Colonic mucosa (tissue), 4 donors: Measurements from ENCODE around the gene CCNB1. TPM values are rescaled to one million over a fixed set of nuclear protein-coding genes. Genes with fewer than 3 reads are reported as not detected.

Experiments used
- DNase-seq: peaks from one replicate; pipeline ENCODE4 v3.0.0-alpha.2; 2020
- H3K27ac ChIP-seq: fragments of 200-600 bp; one replicate; pipeline ENCODE4 v1.8.0; 2021
- H3K27me3 ChIP-seq: fragments of 200-600 bp; one replicate; pipeline ENCODE4 v1.8.0; 2021
- H3K36me3 ChIP-seq: fragments of 200-600 bp; one replicate; pipeline ENCODE4 v1.8.0; 2021
- H3K4me1 ChIP-seq: fragments of 200-600 bp; one replicate; pipeline ENCODE4 v1.8.0; 2021; ENCODE audit warnings: mild to moderate bottlenecking
- H3K4me3 ChIP-seq: fragments of 200-600 bp; one replicate; pipeline ENCODE4 v1.8.0; 2021
- H3K9ac ChIP-seq, 2 donors: one replicate each; pipeline ENCODE4 v1.7.0; 2013; ENCODE audit warnings: control low read depth in 2 of 2, low read depth in 2 of 2, low read length in 2 of 2
- H3K9me3 ChIP-seq: fragments of 200-600 bp; one replicate; pipeline ENCODE4 v1.8.0; 2021
- intact Hi-C: fragments of 100-400 bp; cut with DNase I; formaldehyde crosslinking; loops from one replicate; pipeline ENCODE4 v1.14.1; 2022
- total RNA-seq, 2 donors: library from RNA; stranded (reverse); fragmentation: NEBNext Ultra II Directional in 1 of 2; extraction: Animal tissue kit (Norgen Biotek cat#: 25700) in 1 of 2; gene quantifications; one replicate each; pipeline ENCODE4 v1.2.1, GENCODE V29; 2021
- TF ChIP-seq, protein P1 (sequence below): fragments of 200-600 bp; IDR thresholded peaks from one replicate; pipeline ENCODE4 v1.8.0; 2022; ENCODE audit warnings: antibody characterized with exemption, mild to moderate bottlenecking
- donor health status: healthy.
- donor health status: DM: no; HTN: no; CAD: no.
- donor health status: DM: no; HTN: no; CAD: no.

The CCNB1 gene
- total RNA-seq, 2 donors from 2014 or later, result 43.1 to 189 TPM

DNA sequence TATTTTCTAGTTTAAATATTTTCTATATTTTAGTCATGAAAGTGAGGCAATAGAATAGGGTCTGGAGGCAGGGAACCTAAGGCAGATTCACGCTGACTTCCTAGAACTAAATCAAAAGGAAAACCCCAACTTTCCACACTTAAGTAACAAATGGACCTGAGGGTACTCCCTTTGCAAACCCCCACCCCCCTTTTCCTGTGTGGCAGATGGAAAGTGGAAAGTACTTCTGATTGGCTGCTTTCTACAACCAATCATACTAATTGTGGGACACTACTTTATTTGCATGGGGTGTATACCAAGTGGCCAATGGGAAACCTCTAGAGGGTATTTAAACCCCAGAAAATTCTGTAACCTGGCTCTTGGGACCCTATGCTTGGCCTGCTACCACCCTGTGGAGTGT is 17.7 kb downstream of the CCNB1 start:
- no peak overlapping the region for H3K9ac ChIP-seq
- no peaks in the 10 kb centered on the region for H3K4me1 ChIP-seq
- no peak overlapping the region for H3K27ac ChIP-seq
- no peaks in the 10 kb centered on the region for H3K36me3 ChIP-seq
- H3K27me3 ChIP-seq, result no peaks in the 10 kb centered on the region
- TF ChIP-seq, protein P1, sequence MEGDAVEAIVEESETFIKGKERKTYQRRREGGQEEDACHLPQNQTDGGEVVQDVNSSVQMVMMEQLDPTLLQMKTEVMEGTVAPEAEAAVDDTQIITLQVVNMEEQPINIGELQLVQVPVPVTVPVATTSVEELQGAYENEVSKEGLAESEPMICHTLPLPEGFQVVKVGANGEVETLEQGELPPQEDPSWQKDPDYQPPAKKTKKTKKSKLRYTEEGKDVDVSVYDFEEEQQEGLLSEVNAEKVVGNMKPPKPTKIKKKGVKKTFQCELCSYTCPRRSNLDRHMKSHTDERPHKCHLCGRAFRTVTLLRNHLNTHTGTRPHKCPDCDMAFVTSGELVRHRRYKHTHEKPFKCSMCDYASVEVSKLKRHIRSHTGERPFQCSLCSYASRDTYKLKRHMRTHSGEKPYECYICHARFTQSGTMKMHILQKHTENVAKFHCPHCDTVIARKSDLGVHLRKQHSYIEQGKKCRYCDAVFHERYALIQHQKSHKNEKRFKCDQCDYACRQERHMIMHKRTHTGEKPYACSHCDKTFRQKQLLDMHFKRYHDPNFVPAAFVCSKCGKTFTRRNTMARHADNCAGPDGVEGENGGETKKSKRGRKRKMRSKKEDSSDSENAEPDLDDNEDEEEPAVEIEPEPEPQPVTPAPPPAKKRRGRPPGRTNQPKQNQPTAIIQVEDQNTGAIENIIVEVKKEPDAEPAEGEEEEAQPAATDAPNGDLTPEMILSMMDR, result no peak
- H3K9me3 ChIP-seq, result no peaks in the 10 kb centered on the region
- DNase-seq, result no peak
- no peak overlapping the region for H3K4me3 ChIP-seq
- intact Hi-C loops, result no loop called here

DNA sequence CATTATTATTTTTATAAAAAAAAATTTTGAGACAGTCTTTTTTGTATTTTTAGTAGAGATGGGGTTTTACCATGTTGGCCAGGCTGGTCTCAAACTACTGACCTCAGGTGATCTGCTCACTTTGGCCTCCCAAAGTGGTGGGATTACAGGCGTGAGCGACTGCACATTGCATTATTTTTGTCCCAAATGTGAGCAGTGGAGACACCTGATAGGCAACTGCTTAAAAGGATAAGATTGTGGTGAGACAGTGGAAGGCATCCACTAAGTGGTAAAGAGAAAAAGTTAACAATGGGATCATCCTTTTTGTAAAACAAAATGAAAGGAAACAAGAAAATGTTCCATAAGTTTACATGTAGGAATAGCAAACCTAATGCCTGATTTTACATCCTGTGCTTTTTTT is 20.4 kb downstream of the CCNB1 start:
- H3K4me1 ChIP-seq, result no peaks in the 10 kb centered on the region
- H3K27me3 ChIP-seq, result no peaks in the 10 kb centered on the region
- no peaks in the 10 kb centered on the region for H3K36me3 ChIP-seq
- DNase-seq, result no peak
- no peak overlapping the region for H3K27ac ChIP-seq
- no peaks in the 10 kb centered on the region for H3K9me3 ChIP-seq
- intact Hi-C loops, result no loop called here
- TF ChIP-seq, protein P1, result no peak
- H3K4me3 ChIP-seq, result no peak overlapping the region
- H3K9ac ChIP-seq, result no peak overlapping the region

DNA sequence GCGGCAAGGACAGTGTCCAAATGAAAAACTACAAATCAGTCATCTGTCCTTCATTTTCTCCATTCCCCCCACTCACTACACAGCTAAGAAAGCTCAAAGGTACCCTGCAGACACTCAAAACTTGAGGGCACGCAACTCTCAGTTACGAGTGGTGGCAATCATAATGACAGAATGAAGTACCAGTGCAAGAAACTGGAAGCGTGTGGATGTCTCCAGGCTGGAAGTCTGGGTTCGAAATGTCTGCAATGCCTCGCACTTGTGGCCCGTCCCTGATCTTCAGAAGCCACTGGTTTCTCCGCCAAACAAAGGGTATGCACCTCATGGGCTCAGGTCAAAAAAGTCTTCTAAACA is 21.8 kb downstream of the CCNB1 start:
- H3K9me3 ChIP-seq, result no peaks in the 10 kb centered on the region
- H3K4me1 ChIP-seq, result no peaks in the 10 kb centered on the region
- intact Hi-C loops, result no loop called here
- H3K36me3 ChIP-seq, result no peaks in the 10 kb centered on the region
- H3K4me3 ChIP-seq, result peak overlapping the region; percentile 78
- H3K27ac ChIP-seq, result peak overlapping the region; percentile 54
- TF ChIP-seq, protein P1, result no peak
- no peaks in the 10 kb centered on the region for H3K27me3 ChIP-seq
- no peak for DNase-seq
- peak overlapping the region; percentile 60 to 91 for H3K9ac ChIP-seq

DNA sequence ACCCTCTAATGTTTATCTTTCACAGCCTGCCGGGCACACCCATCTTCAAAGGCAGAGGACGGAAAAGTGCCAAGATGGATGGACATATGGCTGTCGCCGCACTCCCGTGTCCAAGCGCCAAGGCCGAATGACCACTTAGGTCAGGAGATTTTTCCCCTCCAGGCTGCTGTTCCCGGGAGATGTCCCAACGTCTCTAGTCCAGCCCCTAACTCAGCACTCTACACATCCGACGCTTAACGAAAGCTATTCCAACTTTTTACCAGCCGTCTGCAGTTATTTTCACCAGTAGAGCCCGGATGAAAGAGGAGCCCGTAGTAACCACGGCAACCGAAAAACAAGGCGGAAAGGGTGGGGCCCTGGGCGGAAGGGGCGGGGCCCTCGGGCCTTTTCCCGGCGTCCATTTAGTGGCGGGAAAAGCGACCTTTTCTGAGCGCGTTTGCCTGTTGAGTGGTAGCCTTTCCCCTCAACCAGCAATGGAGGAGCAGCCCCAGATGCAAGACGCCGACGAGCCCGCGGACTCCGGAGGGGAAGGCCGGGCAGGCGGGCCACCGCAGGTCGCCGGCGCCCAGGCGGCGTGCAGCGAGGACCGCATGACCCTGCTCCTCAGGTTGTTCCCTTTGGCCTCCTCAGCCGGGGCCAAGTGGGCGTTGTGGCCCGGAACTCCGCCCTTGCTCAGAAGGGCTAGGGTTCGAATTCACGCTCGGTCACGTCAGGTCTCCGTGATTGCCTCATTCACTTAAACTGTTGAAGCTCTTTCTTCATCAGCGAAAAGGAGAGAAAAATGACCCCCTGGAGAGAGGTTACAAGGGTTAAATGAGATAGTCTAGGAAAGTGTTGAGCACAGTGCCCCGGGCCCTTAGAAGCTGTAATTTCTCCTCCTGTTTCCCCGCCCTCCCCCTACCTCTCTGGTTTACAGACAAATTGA is 22.5 kb downstream of the CCNB1 start, which contains the start of gene CENPH:
TSS of gene CENPH (plus strand) at position 422 of the 925 bp plus-strand sequence. CDS start at position 474, 52 bp downstream.
- H3K9ac ChIP-seq, result peak within 1 kb of the TSS; percentile 60 to 91
- no peaks in the 10 kb centered on the region for H3K36me3 ChIP-seq
- H3K4me1 ChIP-seq, result no peaks in the 10 kb centered on the region
- H3K27ac ChIP-seq, result peak within 1 kb of the TSS; percentile 54
- intact Hi-C loops, result no loop called here
- TF ChIP-seq, protein P1, result no peak
- H3K9me3 ChIP-seq, result no peaks in the 10 kb centered on the region
- DNase-seq, result peak; percentile 94
- H3K4me3 ChIP-seq, result peak within 1 kb of the TSS; percentile 78
- H3K27me3 ChIP-seq, result no peaks in the 10 kb centered on the region

DNA sequence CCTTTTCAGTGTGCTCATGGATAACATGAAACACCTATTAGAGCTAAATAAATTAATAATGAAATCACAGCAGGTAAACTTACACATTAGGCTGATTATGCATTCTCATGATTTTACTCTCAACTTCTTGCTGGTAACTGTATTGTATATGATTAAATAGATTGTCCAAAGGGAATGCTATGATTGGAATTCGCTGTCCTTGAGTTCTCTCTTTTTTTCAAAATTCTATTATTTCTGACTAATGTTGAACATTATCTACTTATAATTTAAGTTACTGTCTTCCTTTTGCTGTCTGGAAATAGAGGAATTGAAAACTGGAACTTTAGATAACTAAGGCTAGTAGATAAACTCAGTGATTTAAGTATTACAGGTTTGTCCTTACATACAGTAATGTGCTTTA is 35.5 kb downstream of the CCNB1 start:
- H3K27me3 ChIP-seq, result no peaks in the 10 kb centered on the region

More for the DNA sequence above, 35.5 kb downstream of the CCNB1 start:
- TF ChIP-seq, protein P1, result no peak
- Histone ChIP-seq H3K27ac (no peak overlapping the region), H3K9ac (no peak overlapping the region), H3K4me1 (no peaks in the 10 kb centered on the region), H3K9me3 (no peaks in the 10 kb centered on the region), H3K4me3 (no peak overlapping the region), H3K36me3 (no peaks in the 10 kb centered on the region)
- DNase-seq, result no peak
- intact Hi-C loops, result no loop called here
